Duodenal mucosa (tissue), 2 donors: ENCODE data around the gene HHAT.

Source experiments
- H3K27ac ChIP-seq: one replicate; pipeline ENCODE4 v1.7.0; 2013; ENCODE audit warnings: low read depth, low read length
- H3K27me3 ChIP-seq, 2 donors: one replicate each; pipeline ENCODE4 v1.7.0; 2013; ENCODE audit warnings: low read length in 2 of 2, control low read depth in 1 of 2; ENCODE audit not compliant: insufficient read depth in 2 of 2, control insufficient read depth in 1 of 2
- H3K36me3 ChIP-seq, 2 donors: one replicate each; pipeline ENCODE4 v1.7.0; 2013; ENCODE audit warnings: low read length in 2 of 2, control low read depth in 1 of 2; ENCODE audit not compliant: insufficient read depth in 2 of 2, control insufficient read depth in 1 of 2
- H3K4me1 ChIP-seq, 2 donors: one replicate each; pipeline ENCODE4 v1.7.0; 2013; ENCODE audit warnings: low read length in 2 of 2, control low read depth in 1 of 2; ENCODE audit not compliant: insufficient read depth in 2 of 2, control insufficient read depth in 1 of 2
- H3K4me3 ChIP-seq, 2 donors: one replicate each; pipeline ENCODE4 v1.7.0; 2013; ENCODE audit warnings: low read length in 2 of 2, low read depth in 1 of 2
- H3K9ac ChIP-seq, 2 donors: one replicate each; pipeline ENCODE4 v1.7.0; 2013; ENCODE audit warnings: low read length in 2 of 2, low read depth in 1 of 2
- H3K9me3 ChIP-seq, 2 donors: one replicate each; pipeline ENCODE4 v1.7.0; 2013; ENCODE audit warnings: low read length in 2 of 2, control low read depth in 1 of 2; ENCODE audit not compliant: control insufficient read depth in 1 of 2

HHAT gene

GRCh38 chr1:210332719-210333398 is 4.2 kb downstream of the HHAT start:
- no peaks in the 10 kb centered on the region for H3K9me3 ChIP-seq
- H3K4me3 ChIP-seq = no peak overlapping the region
- no peak overlapping the region for H3K9ac ChIP-seq
- no peaks in the 10 kb centered on the region for H3K36me3 ChIP-seq
- H3K4me1 ChIP-seq = peaks cover 6 to 23% of the 10 kb centered on the region in 2 donors
- no peaks in the 10 kb centered on the region for H3K27me3 ChIP-seq
- no peak overlapping the region for H3K27ac ChIP-seq

- H3K4me1 ChIP-seq = peaks cover 0 to 9% of the 10 kb centered on the region in 2 donors
- H3K9ac ChIP-seq = no peak overlapping the region
- H3K36me3 ChIP-seq = no peaks in the 10 kb centered on the region
- H3K4me3 ChIP-seq = no peak overlapping the region
- no peaks in the 10 kb centered on the region for H3K9me3 ChIP-seq
- no peaks in the 10 kb centered on the region for H3K27me3 ChIP-seq
- no peak overlapping the region for H3K27ac ChIP-seq
These were observed 6.3 kb downstream of the HHAT start for GRCh38 chr1:210335001-210335400.

- Histone ChIP-seq H3K4me3 (no peak overlapping the region), H3K27ac (no peak overlapping the region), H3K9ac (no peak overlapping the region), H3K4me1 (peaks cover 0 to 2% of the 10 kb centered on the region in 2 donors), H3K36me3 (no peaks in the 10 kb centered on the region), H3K9me3 (no peaks in the 10 kb centered on the region), H3K27me3 (no peaks in the 10 kb centered on the region)
These were observed 7.7 kb downstream of the HHAT start for GRCh38 chr1:210336362-210336761.

GRCh38 chr1:210339500-210339899 is 10.8 kb downstream of the HHAT start:
- no peak overlapping the region for H3K27ac ChIP-seq
- no peak overlapping the region for H3K4me3 ChIP-seq
- no peaks in the 10 kb centered on the region for H3K27me3 ChIP-seq
- peaks cover 0 to 8% of the 10 kb centered on the region in 2 donors for H3K4me1 ChIP-seq
- H3K9ac ChIP-seq = no peak overlapping the region
- H3K9me3 ChIP-seq = no peaks in the 10 kb centered on the region
- no peaks in the 10 kb centered on the region for H3K36me3 ChIP-seq

GRCh38 chr1:210340311-210340710 is 11.6 kb downstream of the HHAT start:
- peaks cover 0 to 8% of the 10 kb centered on the region in 2 donors for H3K4me1 ChIP-seq
- H3K36me3 ChIP-seq = no peaks in the 10 kb centered on the region
- H3K9ac ChIP-seq = no peak overlapping the region
- no peak overlapping the region for H3K27ac ChIP-seq
- no peaks in the 10 kb centered on the region for H3K27me3 ChIP-seq
- no peaks in the 10 kb centered on the region for H3K9me3 ChIP-seq
- H3K4me3 ChIP-seq = no peak overlapping the region

- H3K27ac ChIP-seq = no peak overlapping the region
- no peaks in the 10 kb centered on the region for H3K36me3 ChIP-seq
- H3K4me3 ChIP-seq = no peak overlapping the region
- no peaks in the 10 kb centered on the region for H3K27me3 ChIP-seq
- peaks cover 0 to 8% of the 10 kb centered on the region in 2 donors for H3K4me1 ChIP-seq
- no peaks in the 10 kb centered on the region for H3K9me3 ChIP-seq
- H3K9ac ChIP-seq = no peak overlapping the region
These were observed 12.1 kb downstream of the HHAT start for GRCh38 chr1:210340841-210341240.

- peaks cover 0 to 8% of the 10 kb centered on the region in 2 donors for H3K4me1 ChIP-seq
- no peak overlapping the region for H3K27ac ChIP-seq
- peak overlapping the region; percentile 71 to 75 for H3K4me3 ChIP-seq
- H3K27me3 ChIP-seq = no peaks in the 10 kb centered on the region
- H3K9me3 ChIP-seq = no peaks in the 10 kb centered on the region
- peak overlapping the region; percentile 21 to 65 for H3K9ac ChIP-seq
- H3K36me3 ChIP-seq = no peaks in the 10 kb centered on the region
These were observed 14.5 kb downstream of the HHAT start for GRCh38 chr1:210342986-210343780.

GRCh38 chr1:210344706-210345105 is 16.0 kb downstream of the HHAT start:
- no peak overlapping the region for H3K27ac ChIP-seq
- peaks cover 0 to 8% of the 10 kb centered on the region in 2 donors for H3K4me1 ChIP-seq
- no peaks in the 10 kb centered on the region for H3K27me3 ChIP-seq
- no peaks in the 10 kb centered on the region for H3K9me3 ChIP-seq
- no peak overlapping the region for H3K4me3 ChIP-seq
- no peak overlapping the region for H3K9ac ChIP-seq
- no peaks in the 10 kb centered on the region for H3K36me3 ChIP-seq

GRCh38 chr1:210347112-210347511 is 18.4 kb downstream of the HHAT start:
- Histone ChIP-seq H3K4me3 (no peak overlapping the region), H3K27ac (no peak overlapping the region), H3K27me3 (no peaks in the 10 kb centered on the region), H3K9me3 (no peaks in the 10 kb centered on the region), H3K4me1 (peaks cover 0 to 8% of the 10 kb centered on the region in 2 donors), H3K9ac (no peak overlapping the region), H3K36me3 (no peaks in the 10 kb centered on the region)

GRCh38 chr1:210351496-210351895 is 22.8 kb downstream of the HHAT start:
- H3K9ac ChIP-seq = no peak overlapping the region
- no peak overlapping the region for H3K27ac ChIP-seq
- no peak overlapping the region for H3K4me3 ChIP-seq
- H3K27me3 ChIP-seq = no peaks in the 10 kb centered on the region
- H3K36me3 ChIP-seq = no peaks in the 10 kb centered on the region
- no peaks in the 10 kb centered on the region for H3K4me1 ChIP-seq
- no peaks in the 10 kb centered on the region for H3K9me3 ChIP-seq
